Tibial nerve (tissue), 4 donors: ENCODE results near the gene XRN2. TPM values are rescaled to one million over a fixed set of nuclear protein-coding genes. Genes with fewer than 3 reads are reported as not detected.

Experiments used
- DNase-seq, 2 donors: peaks; one replicate each; pipeline ENCODE4 v3.0.0-alpha.2; 2019; ENCODE audit warnings: low spot score in 2 of 2
- H3K27ac ChIP-seq, 4 donors: fragments of 200-600 bp; sonication (generic) in 3 of 4; one replicate each; pipeline ENCODE4 v1.5.1; 2017 to 2019; ENCODE audit warnings: mild to moderate bottlenecking in 1 of 4
- H3K27me3 ChIP-seq, 2 donors: fragments of 200-600 bp; sonication (generic) in 1 of 2; one replicate each; pipeline versions ENCODE4 v1.5.1 to v1.6.0; 2017 to 2019
- H3K36me3 ChIP-seq, 3 donors: fragments of 200-600 bp; sonication (generic); one replicate each; pipeline ENCODE4 v1.5.1; 2018 to 2019
- H3K4me1 ChIP-seq, 4 donors: fragments of 200-600 bp; sonication (generic) in 3 of 4; one replicate each; pipeline ENCODE4 v1.5.1; 2017 to 2019
- H3K4me3 ChIP-seq, 4 donors: fragments of 200-600 bp; sonication (generic) in 3 of 4; one replicate each; pipeline ENCODE4 v1.5.1; 2017 to 2019; ENCODE audit warnings: mild to moderate bottlenecking in 1 of 4, moderate library complexity in 1 of 4
- H3K9me3 ChIP-seq, 4 donors: fragments of 200-600 bp; sonication (generic) in 3 of 4; one replicate each; pipeline ENCODE4 v1.5.1; 2017 to 2019
- EP300 ChIP-seq, 2 donors: sonication (generic); formaldehyde crosslinking; IDR thresholded peaks; one replicate each; pipeline ENCODE4 v1.6.1; 2017; ENCODE audit warnings: antibody characterized with exemption in 2 of 2, mild to moderate bottlenecking in 1 of 2
- POLR2A ChIP-seq, 2 donors: fragments of 450-650 bp; IDR thresholded peaks; one replicate each; pipeline ENCODE4 v1.6.1; 2017; ENCODE audit warnings: antibody characterized with exemption in 2 of 2, mild to moderate bottlenecking in 2 of 2, moderate library complexity in 2 of 2
- WGBS, 2 donors: methylation state at CpG; one replicate each; pipeline ENCODE4 v1.1.5; 2018; 5-methylcytosine and 5-hydroxymethylcytosine counted together
- total RNA-seq, 4 donors: library from RNA; depleted of rRNA; stranded (reverse); fragments of >200 nt; gene quantifications; one replicate each; pipeline ENCODE4 v1.1.0, GENCODE V29; 2016
- TF ChIP-seq, protein P1 (sequence below), 5 experiments: fragments of 200-600 bp in 3 of 5; fragments of 450-650 bp in 2 of 5; sonication (generic) in 3 of 5; IDR thresholded peaks; one replicate each; pipeline ENCODE4 v1.5.1; 2016 to 2019; ENCODE audit warnings: antibody characterized with exemption in 5 of 5, mild to moderate bottlenecking in 3 of 5, moderate library complexity in 2 of 5

XRN2 gene
- total RNA-seq, 4 donors from 2014 or later = 46.1 to 58.2 (median 53.0) TPM

DNA sequence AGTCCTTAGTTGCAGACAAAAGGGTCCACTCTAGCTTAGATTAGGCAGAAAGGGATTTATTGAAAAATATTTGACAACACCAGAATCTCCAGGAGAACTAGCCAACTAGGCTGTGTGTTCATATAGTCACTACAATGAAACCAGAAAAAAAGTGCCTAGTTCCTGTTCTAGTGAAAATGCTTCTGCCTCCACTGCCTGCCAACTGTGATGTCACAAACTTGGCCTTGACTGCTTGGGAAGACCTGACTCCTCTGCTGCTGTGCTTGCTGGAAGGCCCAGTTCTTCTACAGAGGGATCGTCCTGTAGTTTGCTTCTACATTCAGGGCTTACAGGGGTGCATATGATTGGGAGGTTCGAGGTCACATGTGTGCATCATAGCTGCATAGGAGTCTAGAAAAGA lies 40.3 kb upstream of the XRN2 start:
- H3K36me3 ChIP-seq = no peaks in the 10 kb centered on the region
- TF ChIP-seq, protein P1, sequence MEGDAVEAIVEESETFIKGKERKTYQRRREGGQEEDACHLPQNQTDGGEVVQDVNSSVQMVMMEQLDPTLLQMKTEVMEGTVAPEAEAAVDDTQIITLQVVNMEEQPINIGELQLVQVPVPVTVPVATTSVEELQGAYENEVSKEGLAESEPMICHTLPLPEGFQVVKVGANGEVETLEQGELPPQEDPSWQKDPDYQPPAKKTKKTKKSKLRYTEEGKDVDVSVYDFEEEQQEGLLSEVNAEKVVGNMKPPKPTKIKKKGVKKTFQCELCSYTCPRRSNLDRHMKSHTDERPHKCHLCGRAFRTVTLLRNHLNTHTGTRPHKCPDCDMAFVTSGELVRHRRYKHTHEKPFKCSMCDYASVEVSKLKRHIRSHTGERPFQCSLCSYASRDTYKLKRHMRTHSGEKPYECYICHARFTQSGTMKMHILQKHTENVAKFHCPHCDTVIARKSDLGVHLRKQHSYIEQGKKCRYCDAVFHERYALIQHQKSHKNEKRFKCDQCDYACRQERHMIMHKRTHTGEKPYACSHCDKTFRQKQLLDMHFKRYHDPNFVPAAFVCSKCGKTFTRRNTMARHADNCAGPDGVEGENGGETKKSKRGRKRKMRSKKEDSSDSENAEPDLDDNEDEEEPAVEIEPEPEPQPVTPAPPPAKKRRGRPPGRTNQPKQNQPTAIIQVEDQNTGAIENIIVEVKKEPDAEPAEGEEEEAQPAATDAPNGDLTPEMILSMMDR (IDR thresholded peaks at IDR 0.05) = no peak
- no peak for TF ChIP-seq POLR2A (IDR thresholded peaks at IDR 0.05)
- no peak for TF ChIP-seq EP300 (IDR thresholded peaks at IDR 0.05)

DNA sequence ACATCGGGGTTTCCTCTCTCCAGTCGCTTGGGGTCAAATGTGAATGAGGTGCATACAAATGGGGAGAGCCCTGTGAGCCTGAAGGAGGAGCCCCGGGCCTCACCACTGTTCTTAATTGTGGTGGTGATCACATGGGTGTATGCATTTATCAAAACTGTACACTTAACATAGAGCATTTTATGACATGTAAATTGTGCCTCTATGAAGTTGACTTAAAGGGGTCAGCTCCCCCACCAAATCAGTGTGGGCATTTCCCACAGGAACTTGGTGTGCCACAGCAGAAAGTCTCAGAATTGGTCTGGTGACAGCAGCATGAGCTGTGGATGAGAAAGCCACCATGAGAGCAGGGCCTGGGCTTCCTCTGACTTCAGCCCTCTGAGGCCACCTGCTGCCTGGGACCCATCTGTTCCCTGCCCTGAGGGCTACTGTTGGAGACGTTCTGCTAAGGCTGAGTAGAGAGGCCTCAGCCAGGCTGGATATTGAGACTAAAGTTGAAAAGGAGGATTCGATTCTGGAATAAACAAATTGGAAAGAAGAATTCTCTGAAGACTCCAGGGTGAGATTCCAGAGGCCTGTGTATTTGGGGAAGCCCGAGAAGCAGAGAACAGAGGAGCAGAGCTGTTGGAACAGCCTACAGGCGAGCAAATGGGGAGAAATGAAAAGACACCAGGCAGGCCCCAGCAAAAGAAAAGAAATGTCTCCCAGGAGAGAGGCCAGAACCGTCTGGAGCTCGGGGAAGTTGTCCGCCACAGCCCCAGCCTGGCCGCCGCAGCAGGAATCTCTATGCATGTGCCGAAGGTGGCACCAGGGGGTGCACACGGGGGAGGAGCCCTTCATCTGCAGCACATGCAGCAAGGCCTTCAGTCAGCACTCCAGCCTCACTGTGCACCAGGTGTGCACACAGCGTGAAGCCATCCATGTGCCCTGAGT lies 37.6 kb upstream of the XRN2 start:
- no peak for DNase-seq
- Histone ChIP-seq H3K27me3 (no peaks in the 10 kb centered on the region), H3K4me1 (no peaks in the 10 kb centered on the region), H3K4me3 (no peak overlapping the region), H3K27ac (no peak overlapping the region), H3K36me3 (no peaks in the 10 kb centered on the region), H3K9me3 (peaks cover 0 to 11% (median 0%) of the 10 kb centered on the region in 4 donors)
- 76 to 77% methylated on average over 13 to 14 of the region's 15 CpGs for WGBS, 2 donors
- TF ChIP-seq EP300 (IDR thresholded peaks at IDR 0.05) (no peak), POLR2A (IDR thresholded peaks at IDR 0.05) (no peak)
- TF ChIP-seq, protein P1 (IDR thresholded peaks at IDR 0.05) = no peak

More for the DNA sequence above, 40.3 kb upstream of the XRN2 start:
- H3K4me1 ChIP-seq = no peaks in the 10 kb centered on the region
- no peaks in the 10 kb centered on the region for H3K27me3 ChIP-seq
- H3K9me3 ChIP-seq = peaks cover 0 to 11% (median 0%) of the 10 kb centered on the region in 4 donors
- WGBS, 2 donors = 76 to 83% methylated on average over 2 of the region's 2 CpGs
- no peak overlapping the region for H3K4me3 ChIP-seq
- H3K27ac ChIP-seq = no peak overlapping the region
- DNase-seq = no peak

DNA sequence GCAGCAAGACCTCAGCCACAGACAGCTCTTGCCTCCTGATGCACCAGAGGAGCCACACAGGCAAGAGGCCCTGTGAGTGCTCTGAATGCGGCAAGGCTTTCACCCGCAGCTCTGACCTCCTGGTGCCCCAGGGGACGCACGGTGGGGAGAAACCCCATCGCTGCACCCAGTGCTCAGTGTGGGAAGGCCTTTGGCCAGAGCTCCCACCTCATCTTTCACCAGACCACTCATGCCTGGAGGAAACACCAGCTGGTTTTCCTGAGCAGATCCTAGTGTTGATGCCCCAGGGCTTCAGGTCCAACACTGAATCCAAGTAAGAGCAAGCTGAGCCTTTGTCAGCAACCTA lies 37.0 kb upstream of the XRN2 start:
- peaks cover 0 to 11% (median 0%) of the 10 kb centered on the region in 4 donors for H3K9me3 ChIP-seq
- no peak for DNase-seq
- 85% methylated on average over 5 of the region's 5 CpGs; no CpG with 5 or more reads in 1 of the 2 donors for WGBS, 2 donors
- no peak overlapping the region for H3K27ac ChIP-seq
- no peaks in the 10 kb centered on the region for H3K27me3 ChIP-seq
- H3K4me1 ChIP-seq = no peaks in the 10 kb centered on the region
- H3K36me3 ChIP-seq = no peaks in the 10 kb centered on the region
- TF ChIP-seq, protein P1 (IDR thresholded peaks at IDR 0.05) = no peak
- TF ChIP-seq POLR2A (IDR thresholded peaks at IDR 0.05) = no peak
- no peak for TF ChIP-seq EP300 (IDR thresholded peaks at IDR 0.05)
- no peak overlapping the region for H3K4me3 ChIP-seq

DNA sequence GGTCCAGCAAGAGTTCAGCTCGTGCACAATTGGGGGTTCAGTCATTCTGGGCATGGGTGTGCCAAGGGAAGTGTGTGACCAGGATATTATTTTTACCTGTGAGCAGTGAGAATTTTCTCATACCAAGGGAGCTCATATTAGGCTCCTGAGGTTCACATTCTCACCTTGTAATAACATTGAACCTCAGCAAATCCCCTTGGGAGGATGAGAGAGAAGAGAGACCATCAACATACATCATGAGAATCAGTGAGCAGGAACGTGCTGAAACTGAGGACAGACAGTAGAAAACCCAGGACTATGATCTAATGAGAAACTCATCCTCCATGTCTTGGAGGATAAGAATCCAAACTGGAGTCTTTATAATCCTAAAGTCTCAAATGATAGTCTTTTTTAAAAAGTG lies 33.4 kb upstream of the XRN2 start:
- no peaks in the 10 kb centered on the region for H3K36me3 ChIP-seq
- no peak overlapping the region for H3K4me3 ChIP-seq
- TF ChIP-seq EP300 (IDR thresholded peaks at IDR 0.05) (no peak), POLR2A (IDR thresholded peaks at IDR 0.05) (no peak)
- TF ChIP-seq, protein P1 (IDR thresholded peaks at IDR 0.05) = no peak
- no peak for DNase-seq
- H3K27ac ChIP-seq = no peak overlapping the region
- no peaks in the 10 kb centered on the region for H3K27me3 ChIP-seq
- H3K9me3 ChIP-seq = peaks cover 0 to 24% (median 0%) of the 10 kb centered on the region in 4 donors
- WGBS, 2 donors = 55 to 68% methylated on average over 2 of the region's 2 CpGs
- H3K4me1 ChIP-seq = no peaks in the 10 kb centered on the region

DNA sequence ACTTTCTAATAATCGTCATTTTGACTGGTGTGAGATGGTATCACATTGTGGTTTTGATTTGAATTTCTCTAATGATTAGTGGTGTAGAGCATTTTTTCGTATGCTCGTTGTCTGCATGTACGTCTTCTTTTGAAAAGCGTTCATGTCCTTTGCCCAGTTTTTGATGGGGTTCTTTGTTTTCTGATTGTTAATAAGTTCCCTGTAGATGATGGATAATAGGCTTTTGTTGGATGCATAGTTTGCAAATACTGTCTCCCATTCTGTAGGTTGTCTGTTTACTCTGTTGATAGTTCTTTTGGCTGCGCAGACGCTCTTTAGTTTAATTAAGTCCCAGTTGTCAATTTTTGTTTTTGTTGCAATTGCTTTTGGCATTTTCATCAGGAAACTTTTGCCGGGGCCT lies 32.3 kb upstream of the XRN2 start:
- Histone ChIP-seq H3K36me3 (no peaks in the 10 kb centered on the region), H3K27ac (no peak overlapping the region), H3K9me3 (peaks cover 0 to 24% (median 0%) of the 10 kb centered on the region in 4 donors), H3K4me3 (no peak overlapping the region), H3K4me1 (no peaks in the 10 kb centered on the region), H3K27me3 (no peaks in the 10 kb centered on the region)
- 49 to 59% methylated on average over 8 of the region's 8 CpGs for WGBS, 2 donors
- DNase-seq = no peak
- TF ChIP-seq EP300 (IDR thresholded peaks at IDR 0.05) (no peak), POLR2A (IDR thresholded peaks at IDR 0.05) (no peak)
- TF ChIP-seq, protein P1 (IDR thresholded peaks at IDR 0.05) = no peak
